NB4 (cell line): ENCODE measurements around the gene U2AF2.

Source experiments
- DNase-seq: peaks from one replicate; pipeline ENCODE4 v3.0.0; 2010; ENCODE audit warnings: low read depth
- H3K4me3 ChIP-seq: one replicate; pipeline ENCODE4 v1.5.1; 2011; ENCODE audit warnings: mild to moderate bottlenecking, low read depth, low read length, moderate library complexity
- MYC ChIP-seq: IDR thresholded peaks from 2 replicates; pipeline ENCODE4 v1.6.1; 2011; ENCODE audit warnings: low read depth, low read length
- POLR2A ChIP-seq: IDR thresholded peaks from 2 replicates; pipeline ENCODE4 v1.6.1; 2011; ENCODE audit warnings: mild to moderate bottlenecking; ENCODE audit not compliant: insufficient read length; ENCODE audit errors: extremely low read depth
- TF ChIP-seq, protein P1 (sequence below): IDR thresholded peaks from one replicate; pipeline ENCODE4 v1.5.1; 2012; ENCODE audit warnings: low read depth, low read length
- TF ChIP-seq, protein P2 (sequence below): IDR thresholded peaks from 2 replicates; pipeline ENCODE4 v1.6.1; 2011; ENCODE audit warnings: low read depth, low read length

U2AF2 gene

DNA sequence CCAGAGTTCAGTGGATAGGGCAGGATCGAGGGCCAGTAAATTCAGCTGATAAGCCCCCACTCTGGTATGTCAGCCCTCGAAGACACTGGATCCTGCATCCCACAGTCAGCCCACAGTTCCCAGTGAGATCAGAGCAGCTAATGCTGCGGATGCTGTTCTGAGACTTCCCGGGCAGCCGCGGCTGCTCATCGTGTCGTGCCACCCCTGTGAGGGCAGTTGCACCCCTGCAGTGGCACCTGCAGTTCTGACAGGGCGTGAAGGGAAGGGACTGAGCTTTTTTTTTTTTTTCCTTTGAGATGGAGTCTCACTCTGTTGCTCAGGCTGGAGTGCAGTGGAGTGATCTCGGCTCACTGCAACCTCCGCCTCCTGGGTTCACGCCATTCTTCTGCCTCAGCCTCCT, 12.7 kb downstream of the U2AF2 start:
- H3K4me3 ChIP-seq: no peak overlapping the region
- DNase-seq: no peak
- TF ChIP-seq, protein P1, sequence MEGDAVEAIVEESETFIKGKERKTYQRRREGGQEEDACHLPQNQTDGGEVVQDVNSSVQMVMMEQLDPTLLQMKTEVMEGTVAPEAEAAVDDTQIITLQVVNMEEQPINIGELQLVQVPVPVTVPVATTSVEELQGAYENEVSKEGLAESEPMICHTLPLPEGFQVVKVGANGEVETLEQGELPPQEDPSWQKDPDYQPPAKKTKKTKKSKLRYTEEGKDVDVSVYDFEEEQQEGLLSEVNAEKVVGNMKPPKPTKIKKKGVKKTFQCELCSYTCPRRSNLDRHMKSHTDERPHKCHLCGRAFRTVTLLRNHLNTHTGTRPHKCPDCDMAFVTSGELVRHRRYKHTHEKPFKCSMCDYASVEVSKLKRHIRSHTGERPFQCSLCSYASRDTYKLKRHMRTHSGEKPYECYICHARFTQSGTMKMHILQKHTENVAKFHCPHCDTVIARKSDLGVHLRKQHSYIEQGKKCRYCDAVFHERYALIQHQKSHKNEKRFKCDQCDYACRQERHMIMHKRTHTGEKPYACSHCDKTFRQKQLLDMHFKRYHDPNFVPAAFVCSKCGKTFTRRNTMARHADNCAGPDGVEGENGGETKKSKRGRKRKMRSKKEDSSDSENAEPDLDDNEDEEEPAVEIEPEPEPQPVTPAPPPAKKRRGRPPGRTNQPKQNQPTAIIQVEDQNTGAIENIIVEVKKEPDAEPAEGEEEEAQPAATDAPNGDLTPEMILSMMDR: no peak
- TF ChIP-seq, protein P2, sequence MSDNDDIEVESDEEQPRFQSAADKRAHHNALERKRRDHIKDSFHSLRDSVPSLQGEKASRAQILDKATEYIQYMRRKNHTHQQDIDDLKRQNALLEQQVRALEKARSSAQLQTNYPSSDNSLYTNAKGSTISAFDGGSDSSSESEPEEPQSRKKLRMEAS: no peak
- TF ChIP-seq POLR2A: no peak
- no peak for TF ChIP-seq MYC

DNA sequence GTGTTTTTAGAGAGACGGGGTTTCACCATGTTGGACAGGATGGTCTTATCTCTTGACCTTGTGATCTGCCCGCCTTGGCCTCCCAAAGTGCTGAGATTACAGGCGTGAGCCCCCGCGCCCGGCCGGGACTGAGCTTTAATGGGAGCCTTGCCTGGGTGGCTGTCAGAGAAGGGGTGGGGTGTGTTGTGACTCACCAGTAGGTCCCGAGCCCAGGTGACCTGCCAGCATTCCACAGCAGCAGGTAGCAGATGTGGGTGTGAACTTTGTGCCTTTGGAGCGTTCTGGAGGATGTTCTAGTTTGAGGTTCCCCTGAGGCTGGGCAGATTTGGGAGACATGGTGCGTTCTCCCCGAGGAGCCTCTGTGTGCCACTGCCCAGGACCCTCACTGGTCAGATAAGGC, 13.1 kb downstream of the U2AF2 start:
- no peak for DNase-seq
- TF ChIP-seq MYC (no peak), POLR2A (no peak)
- TF ChIP-seq, protein P1: no peak
- TF ChIP-seq, protein P2: no peak
- no peak overlapping the region for H3K4me3 ChIP-seq

DNA sequence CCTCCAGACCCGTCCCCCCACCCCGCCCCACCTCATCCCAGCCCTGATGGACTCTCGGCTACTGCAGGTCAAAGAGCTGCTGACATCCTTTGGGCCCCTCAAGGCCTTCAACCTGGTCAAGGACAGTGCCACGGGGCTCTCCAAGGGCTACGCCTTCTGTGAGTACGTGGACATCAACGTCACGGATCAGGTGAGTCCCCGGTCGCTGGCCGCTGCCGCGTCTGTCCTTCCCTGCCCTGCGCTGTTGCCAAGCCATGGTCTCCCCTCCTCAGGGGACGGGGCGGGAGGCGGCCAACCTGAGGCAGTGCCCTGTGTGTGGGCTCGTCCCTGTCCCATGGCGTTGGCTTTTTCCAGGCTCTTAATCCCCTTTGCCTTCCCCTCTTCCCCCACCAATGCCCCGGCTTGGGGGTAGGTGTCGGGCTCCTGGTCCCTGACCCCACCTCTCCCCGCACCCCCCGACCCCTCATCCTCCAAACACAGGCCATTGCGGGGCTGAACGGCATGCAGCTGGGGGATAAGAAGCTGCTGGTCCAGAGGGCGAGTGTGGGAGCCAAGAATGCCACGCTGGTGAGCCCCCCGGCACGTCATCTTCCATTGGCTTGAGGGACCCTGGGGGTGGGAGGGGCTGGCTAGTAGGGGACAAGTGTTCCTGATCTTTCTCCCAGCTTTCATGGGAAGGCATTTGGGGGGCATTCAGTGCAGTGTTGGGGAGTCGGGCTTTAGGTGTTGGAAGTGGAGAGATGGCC, 13.9 kb downstream of the U2AF2 start:
- no peak for DNase-seq
- TF ChIP-seq, protein P1: no peak
- TF ChIP-seq MYC: no peak
- TF ChIP-seq, protein P2: no peak
- TF ChIP-seq POLR2A: no peak
- no peak overlapping the region for H3K4me3 ChIP-seq

DNA sequence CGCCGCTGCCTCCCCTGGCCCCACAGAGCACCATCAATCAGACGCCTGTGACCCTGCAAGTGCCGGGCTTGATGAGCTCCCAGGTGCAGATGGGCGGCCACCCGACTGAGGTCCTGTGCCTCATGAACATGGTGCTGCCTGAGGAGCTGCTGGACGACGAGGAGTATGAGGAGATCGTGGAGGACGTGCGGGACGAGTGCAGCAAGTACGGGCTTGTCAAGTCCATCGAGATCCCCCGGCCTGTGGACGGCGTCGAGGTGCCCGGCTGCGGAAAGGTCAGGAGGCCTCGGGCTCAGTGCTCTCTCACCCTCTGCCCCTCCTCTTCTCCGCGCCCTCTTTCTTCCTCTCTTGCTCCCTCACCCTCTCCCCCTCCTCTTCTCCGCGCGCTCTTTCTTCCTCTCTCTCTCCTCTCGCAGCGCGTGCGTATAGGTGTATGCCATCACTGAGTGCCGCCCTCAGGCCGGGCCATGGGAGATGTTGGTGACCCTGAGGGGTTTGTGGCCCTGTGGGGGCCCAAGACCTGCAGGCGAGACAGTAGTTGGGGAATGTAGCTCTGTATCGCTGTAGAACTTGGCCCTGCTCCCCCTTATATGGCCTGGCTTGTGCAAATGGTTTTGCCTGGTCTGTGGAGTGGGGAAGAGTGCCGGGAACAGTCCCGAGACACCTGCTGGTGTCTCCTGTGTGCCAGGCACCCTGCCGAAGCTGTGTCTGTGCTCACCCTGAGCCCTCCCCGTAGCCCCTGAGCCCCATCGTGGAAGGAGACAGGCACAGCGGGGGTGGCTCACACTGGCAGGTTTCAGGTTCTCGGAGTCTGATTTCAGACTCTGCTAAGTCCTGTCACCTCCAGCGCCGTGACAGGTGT, 14.8 kb downstream of the U2AF2 start:
- TF ChIP-seq, protein P1: no peak
- no peak for TF ChIP-seq POLR2A
- no peak for TF ChIP-seq MYC
- TF ChIP-seq, protein P2: no peak
- no peak overlapping the region for H3K4me3 ChIP-seq
- DNase-seq: no peak

DNA sequence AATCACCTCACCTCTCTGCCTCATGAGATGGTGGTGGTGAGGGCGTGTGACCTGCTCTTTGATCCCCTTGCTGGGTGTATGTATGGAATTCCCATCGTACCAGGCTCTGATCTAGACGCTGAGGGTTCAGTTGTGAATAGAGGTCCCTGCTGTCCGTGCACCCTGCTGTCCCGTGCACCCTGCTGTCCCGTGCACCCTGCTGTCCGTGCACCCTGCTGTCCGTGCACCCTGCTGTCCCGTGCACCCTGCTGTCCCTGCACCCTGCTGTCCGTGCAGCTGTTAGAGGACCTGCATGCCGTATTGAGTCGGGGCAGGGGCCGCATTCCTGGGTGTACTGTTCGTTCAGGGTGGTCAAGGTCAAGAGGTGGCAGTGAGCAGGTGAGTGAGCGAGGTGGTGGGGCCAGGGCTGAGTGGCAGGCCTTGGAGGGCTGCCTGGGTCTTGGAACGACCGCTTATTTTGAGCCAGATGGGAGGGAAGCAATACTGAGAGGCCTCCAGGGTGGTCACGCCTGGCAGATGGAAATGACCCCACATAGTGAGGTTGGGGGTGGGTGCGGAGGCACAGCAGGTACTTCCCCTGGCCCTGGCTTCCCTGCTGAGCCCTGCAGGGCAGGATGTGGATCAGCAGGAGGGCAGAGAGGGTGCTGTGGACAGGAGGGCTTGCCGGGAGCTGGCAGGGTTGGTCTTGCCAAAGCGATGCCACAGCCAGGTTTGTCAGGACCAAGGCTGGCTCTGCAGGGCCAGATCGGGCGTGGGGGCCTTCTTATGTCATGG, 15.6 kb downstream of the U2AF2 start:
- H3K4me3 ChIP-seq: no peak overlapping the region
- TF ChIP-seq POLR2A: no peak
- TF ChIP-seq, protein P2: 0 out of 2 replicates have a peak, but pooled peaks have one; percentile 10
- peak; percentile 83 for DNase-seq
